Superior temporal gyrus (tissue), 1 donor: ENCODE results near the gene KRTAP5-1.
"Not testable (repeated sequence)": the region's sequence is repeated elsewhere in the genome, so short reads cannot be mapped to it uniquely, and the experiment has no call there.

ENCODE experiments used
- DNase-seq: peaks from one replicate; pipeline ENCODE4 v3.0.0-alpha.2; 2016; ENCODE audit errors: extremely low spot score

KRTAP5-1 gene

GRCh38 chr11:1601663-1602062, 16.6 kb upstream of the KRTAP5-1 start:
- not testable (repeated sequence) for DNase-seq

- DNase-seq, result peak; percentile 29
These were observed 15.5 kb upstream of the KRTAP5-1 start for GRCh38 chr11:1600626-1601025.

GRCh38 chr11:1598816-1599215, 13.7 kb upstream of the KRTAP5-1 start:
- no peak for DNase-seq

GRCh38 chr11:1598406-1598805, 13.3 kb upstream of the KRTAP5-1 start:
- DNase-seq, result not testable (repeated sequence)

GRCh38 chr11:1597994-1598380, 12.9 kb upstream of the KRTAP5-1 start, which contains the start of gene KRTAP5-2:
Gene KRTAP5-2 (minus strand): TSS chr11:1598294. CDS start chr11:1598250, 44 bp downstream.
- no peak for DNase-seq

GRCh38 chr11:1597331-1597993, 12.4 kb upstream of the KRTAP5-1 start:
- no peak for DNase-seq

GRCh38 chr11:1596576-1597121, 11.6 kb upstream of the KRTAP5-1 start:
- DNase-seq, result not testable (repeated sequence)

GRCh38 chr11:1595994-1596575, 11.0 kb upstream of the KRTAP5-1 start:
- DNase-seq, result peak; percentile 43

GRCh38 chr11:1592628-1593027, 7.5 kb upstream of the KRTAP5-1 start:
- no peak for DNase-seq

GRCh38 chr11:1589996-1590395, 4.9 kb upstream of the KRTAP5-1 start:
- no peak for DNase-seq

GRCh38 chr11:1589191-1589963, 4.3 kb upstream of the KRTAP5-1 start:
- not testable (repeated sequence) for DNase-seq

GRCh38 chr11:1586699-1587098, 1.6 kb upstream of the KRTAP5-1 start:
- no peak for DNase-seq

GRCh38 chr11:1582909-1583308, 2.2 kb downstream of the KRTAP5-1 start:
- not testable (repeated sequence) for DNase-seq

- DNase-seq, result no peak
These were observed 3.1 kb downstream of the KRTAP5-1 start for GRCh38 chr11:1581976-1582375.

GRCh38 chr11:1576825-1577224, 8.3 kb downstream of the KRTAP5-1 start:
- no peak for DNase-seq

- DNase-seq, result not testable (repeated sequence)
These were observed 9.3 kb downstream of the KRTAP5-1 start for GRCh38 chr11:1575756-1576155.

- DNase-seq, result peak; percentile 79
These were observed 10.2 kb downstream of the KRTAP5-1 start for GRCh38 chr11:1574933-1575242.

- DNase-seq, result peak; percentile 20
These were observed 10.7 kb downstream of the KRTAP5-1 start for GRCh38 chr11:1574238-1574932.

- DNase-seq, result peak; percentile 20
These were observed 11.2 kb downstream of the KRTAP5-1 start for GRCh38 chr11:1573903-1574237.

- peak; percentile 29 for DNase-seq
These were observed 11.8 kb downstream of the KRTAP5-1 start for GRCh38 chr11:1573077-1573902.
